HCT116 (cell line): ENCODE data around the gene CEACAM5. TPM values are rescaled to one million over a fixed set of nuclear protein-coding genes. Genes with fewer than 3 reads are reported as not detected.

Experiments used
- ATAC-seq: fragments of 200-7000 bp; cut with Tn5 transposase; 2 replicates; pipeline ENCODE4 v1.9.1; 2020; ENCODE audit warnings: mild to moderate bottlenecking, moderate library complexity
- BruUV-seq: library from RNA; stranded (reverse); fragments of 400-500 nt; replicated peaks from 2 replicates; lab custom pipeline; 2021; lab: Mats Ljungman, UMichigan
- CTCF ChIA-PET: fragments of 300-600 bp; sonication (Branson Sonifier 250); formaldehyde crosslinking; loops from one replicate; lab custom pipeline; 2021; ENCODE audit warnings: antibody characterized with exemption; lab: Charles Lee
- POLR2A ChIA-PET: fragments of 300-600, 350-600 bp; sonication (Branson Sonifier 250); formaldehyde crosslinking; loops from one replicate; lab custom pipeline; 2021; ENCODE audit warnings: antibody characterized with exemption; lab: Charles Lee
- RAD21 ChIA-PET, 2 experiments: fragments of 300-600 bp; sonication (Branson Sonifier 250); formaldehyde crosslinking; loops; one replicate each; lab custom pipeline; 2023; ENCODE audit warnings: low total read pairs in 2 of 2; ENCODE audit not compliant: uncharacterized antibody in 2 of 2, unreplicated experiment in 2 of 2, low non-redundant PET in 1 of 2; lab: Charles Lee
- DNase-seq: peaks from one replicate; pipeline ENCODE4 v3.0.0-alpha.2; 2010; ENCODE audit warnings: low read depth, low spot score
- H2AFZ ChIP-seq: fragments of 200-600 bp; shearing (Covaris generic), sonication (generic); 2 replicates; pipeline ENCODE4 v1.6.1; 2017; ENCODE audit warnings: low read depth, mixed run types, mixed read lengths, antibody characterized with exemption, low read length; ENCODE audit not compliant: poor library complexity, severe bottlenecking
- H3K27ac ChIP-seq: 2 replicates; pipeline ENCODE4 v1.5.1; 2012; ENCODE audit warnings: low read depth, low read length
- H3K27me3 ChIP-seq: fragments of 200-600 bp; sonication (generic); 2 replicates; pipeline ENCODE4 v1.6.1; 2016; ENCODE audit warnings: mixed run types, low read length, mixed read lengths; ENCODE audit not compliant: insufficient read depth
- H3K36me3 ChIP-seq, 2 experiments: fragments of 200-500 bp in 1 of 2; fragments of 200-600 bp in 1 of 2; sonication (Bioruptor generic) in 1 of 2; sonication (generic) in 1 of 2; 2 replicates each; pipeline versions ENCODE4 v1.5.1 to v1.6.1; 2014 to 2016; ENCODE audit warnings: low read length in 2 of 2, inconsistent platforms in 1 of 2, mixed read lengths in 1 of 2, mixed run types in 1 of 2; ENCODE audit not compliant: insufficient read depth in 2 of 2, control insufficient read depth in 1 of 2
- H3K4me1 ChIP-seq, 2 experiments: fragments of 200-600 bp in 1 of 2; sonication (generic) in 1 of 2; 2 replicates each; pipeline versions ENCODE4 v1.5.1 to v1.6.1; 2012 to 2017; ENCODE audit warnings: low read length in 2 of 2, inconsistent platforms in 1 of 2, mild to moderate bottlenecking in 1 of 2, mixed read lengths in 1 of 2, mixed run types in 1 of 2, moderate library complexity in 1 of 2; ENCODE audit not compliant: insufficient read depth in 2 of 2, control insufficient read depth in 1 of 2
- H3K4me2 ChIP-seq: fragments of 200-600 bp; sonication (generic); 2 replicates; pipeline ENCODE4 v1.6.1; 2017; ENCODE audit warnings: mixed run types, low read length, mixed read lengths
- H3K4me3 ChIP-seq, 2 experiments: fragments of 200-600 bp in 1 of 2; sonication (generic) in 1 of 2; replicated peaks in 1 of 2; 2 replicates each; pipeline ENCODE4 v1.5.1; 2011 to 2016; ENCODE audit warnings: low read length in 2 of 2, control low read depth in 1 of 2, low read depth in 1 of 2, mild to moderate bottlenecking in 1 of 2, mixed read lengths in 1 of 2, mixed run types in 1 of 2
- H3K79me2 ChIP-seq: fragments of 200-600 bp; sonication (generic); 2 replicates; pipeline ENCODE4 v1.6.1; 2017; ENCODE audit warnings: mild to moderate bottlenecking, mixed run types, low read length, moderate library complexity, mixed read lengths; ENCODE audit not compliant: insufficient read depth
- H3K9ac ChIP-seq: fragments of 200-600 bp; sonication (generic); 2 replicates; pipeline ENCODE4 v1.6.1; 2016; ENCODE audit warnings: low read length, mixed read lengths
- H3K9me2 ChIP-seq: fragments of 200-600 bp; sonication (generic), shearing (Covaris generic); 2 replicates; pipeline ENCODE4 v1.6.1; 2017; ENCODE audit warnings: mixed run types, mild to moderate bottlenecking, moderate library complexity; ENCODE audit not compliant: insufficient read depth
- H3K9me3 ChIP-seq, 2 experiments: fragments of 200-500 bp in 1 of 2; fragments of 200-600 bp in 1 of 2; sonication (Bioruptor generic) in 1 of 2; sonication (generic) in 1 of 2; 2 replicates each; pipeline ENCODE4 v1.6.1; 2014 to 2017; ENCODE audit warnings: low read length in 2 of 2, mixed read lengths in 2 of 2, inconsistent platforms in 1 of 2, low read depth in 1 of 2, mild to moderate bottlenecking in 1 of 2, mixed run types in 1 of 2, moderate library complexity in 1 of 2; ENCODE audit not compliant: control insufficient read depth in 1 of 2, insufficient read depth in 1 of 2
- H4K20me1 ChIP-seq: fragments of 200-600 bp; sonication (generic), shearing (Covaris generic); 2 replicates; pipeline ENCODE4 v1.6.1; 2017; ENCODE audit warnings: mixed run types, mild to moderate bottlenecking, moderate library complexity; ENCODE audit not compliant: insufficient read depth
- ATF3 ChIP-seq: IDR thresholded peaks from 2 replicates; pipeline ENCODE4 v1.6.1; 2012
- CTCF ChIP-seq, 3 experiments: fragments of 200-600 bp in 1 of 3; sonication (generic) in 1 of 3; IDR thresholded peaks in 2 of 3; conservative IDR thresholded peaks in 1 of 3; 2 replicates each; pipeline ENCODE4 v1.5.1; 2012 to 2017; ENCODE audit warnings: low read depth in 2 of 3, low read length in 2 of 3, antibody characterized with exemption in 1 of 3, borderline replicate concordance in 1 of 3, control low read depth in 1 of 3, mild to moderate bottlenecking in 1 of 3, mixed read lengths in 1 of 3, mixed run types in 1 of 3, moderate library complexity in 1 of 3; ENCODE audit not compliant: insufficient read depth in 1 of 3
- POLR2A ChIP-seq: IDR thresholded peaks from 2 replicates; pipeline ENCODE4 v1.7.0; 2011; ENCODE audit warnings: borderline replicate concordance; ENCODE audit not compliant: insufficient read depth, insufficient read length; ENCODE audit errors: extremely low read depth
- REST ChIP-seq: IDR thresholded peaks from 2 replicates; pipeline ENCODE4 v1.6.1; 2012; ENCODE audit warnings: low read depth
- SP1 ChIP-seq: IDR thresholded peaks from 2 replicates; pipeline ENCODE4 v1.6.1; 2012; ENCODE audit warnings: low read depth
- ZBTB33 ChIP-seq: IDR thresholded peaks from 2 replicates; pipeline ENCODE4 v1.6.1; 2011; ENCODE audit warnings: mild to moderate bottlenecking, low read length, moderate library complexity; ENCODE audit not compliant: insufficient replicate concordance; ENCODE audit errors: extremely low read depth
- intact Hi-C: fragments of 100-400 bp; cut with micrococcal nuclease; formaldehyde crosslinking; loops from 2 replicates; pipeline ENCODE4 v1.10.0; 2022
- total RNA-seq: library from RNA; stranded (reverse); gene quantifications from one replicate; pipeline ENCODE4 v1.2.1, GENCODE V29; 2021; ENCODE audit not compliant: unreplicated experiment

The CEACAM5 gene
- total RNA-seq, 1 experiment from 2014 or later, result 0.22 TPM

GRCh38 chr19:41726493-41726892 lies 18.1 kb downstream of the CEACAM5 start:
- ChIA-PET POLR2A (no interaction called here), RAD21 (no interaction called here), CTCF (interaction anchor here (0.9 kb wide), 1 partner anchor 19 kb away, joined by 3 read pairs; no protein-coding TSS in a partner anchor)
- no peak overlapping the region for H3K27ac ChIP-seq
- H3K79me2 ChIP-seq, result no peaks in the 10 kb centered on the region
- DNase-seq, result no peak
- H3K9me2 ChIP-seq, result no peaks in the 10 kb centered on the region
- H3K9ac ChIP-seq, result no peak overlapping the region
- peaks cover 55% of the 10 kb centered on the region for H3K27me3 ChIP-seq
- no peak for ATAC-seq
- H3K36me3 ChIP-seq, result no peaks in the 10 kb centered on the region
- H3K4me1 ChIP-seq, result no peaks in the 10 kb centered on the region
- no peak for TF ChIP-seq ZBTB33
- no peak for TF ChIP-seq ATF3
- TF ChIP-seq POLR2A, result no peak
- no peak for TF ChIP-seq REST
- TF ChIP-seq SP1, result no peak
- 0 out of 6 replicates have a peak, but pooled peaks of 1 of the 3 experiments have one; percentile 8 for TF ChIP-seq CTCF (IDR thresholded peaks at IDR 0.05 in 2 of 3, conservative IDR thresholded peaks at IDR 0.05 in 1 of 3; ENCODE audit: borderline replicate concordance in 1 of 3, insufficient read depth in 1 of 3, low read depth in 2 of 3, low read length in 2 of 3)
- no TSS peak for BruUV-seq
- no peak overlapping the region for H2AFZ ChIP-seq
- H3K4me3 ChIP-seq, result no peak overlapping the region
- H3K9me3 ChIP-seq, result no peaks in the 10 kb centered on the region
- intact Hi-C loops, result no loop called here
- no peaks in the 10 kb centered on the region for H4K20me1 ChIP-seq
- no peak overlapping the region for H3K4me2 ChIP-seq
